ENCODE measurements around the gene PCSK2. TPM values are rescaled to one million over a fixed set of nuclear protein-coding genes. Genes with fewer than 3 reads are reported as not detected.

Gene PCSK2
- total and polyA plus RNA-seq, 2 donors (not counting 3 experiments of a cell fraction or from before 2014, with no cell fraction given): not detected

GRCh38 chr20:17504066-17504897 is 277.4 kb downstream of the PCSK2 start:
- Histone ChIP-seq H3K9me3 (replicated peaks; ENCODE audit: control insufficient read depth, insufficient read depth, low read length) (no peaks in the 10 kb centered on the region), H3K9ac (replicated peaks; ENCODE audit: extremely low read depth, insufficient read depth, low read length) (peak overlapping the region; percentile 42), H3K4me3 (replicated peaks in 1 of 3; ENCODE audit: insufficient read depth in 1 of 3, low read depth in 1 of 3, low read length in 3 of 3) (peak overlapping the region in 1 of 3 experiments; percentile 74), H3K4me1 (ENCODE audit: control insufficient read depth, extremely low read depth, insufficient read depth, low read length) (peaks cover 13% of the 10 kb centered on the region), H2AFZ (ENCODE audit: low read depth, low read length) (peak overlapping the region; percentile 48), H3K79me2 (ENCODE audit: control insufficient read depth, insufficient read depth, low read length) (no peaks in the 10 kb centered on the region), H3K9me1 (replicated peaks; ENCODE audit: control insufficient read depth, extremely low read depth, insufficient read depth, low read length) (no peaks in the 10 kb centered on the region), H4K20me1 (replicated peaks; ENCODE audit: control insufficient read depth, extremely low read depth, insufficient read depth, low read length) (no peaks in the 10 kb centered on the region), H3K27ac (ENCODE audit: insufficient read depth, low read depth, low read length) (no peak overlapping the region), H3K36me3 (ENCODE audit: control insufficient read depth in 2 of 2, extremely low read depth in 1 of 2, insufficient read depth in 2 of 2, low read length in 2 of 2) (no peaks in the 10 kb centered on the region), H3K4me2 (ENCODE audit: insufficient read depth, low read length) (peak overlapping the region; percentile 95), H3K27me3 (ENCODE audit: control insufficient read depth in 2 of 2, insufficient read depth in 2 of 2, low read length in 2 of 2) (no peaks in the 10 kb centered on the region)
- dilution Hi-C loops (cut with MboI; ENCODE audit: extremely low pct_ligation_motif_present, low sequenced_read_pairs): no loop called here
- no TSS peak for BruUV-seq (replicated peaks)
- no peak for DNase-seq (ENCODE audit: low read depth, low spot score)
- ChIA-PET POLR2A (no interaction called here), CTCF (interaction anchor here (0.6 to 3.6 kb wide), 31 partner anchors 9 to 700 kb away, joined by 3 to 58 read pairs (median 4); partner anchors contain the start of gene BFSP1)
- intact Hi-C loops (cut with micrococcal nuclease): loop anchor here (2.0 to 5.0 kb wide), 2 partner anchors 67 to 773 kb away; partner anchors contain the start of gene DSTN
- TF ChIP-seq POLR2AphosphoS5 (IDR thresholded peaks at IDR 0.05; ENCODE audit: insufficient read depth, low read depth, low read length): no peak
- no peak for TF ChIP-seq GATA2 (IDR thresholded peaks at IDR 0.05; ENCODE audit: insufficient read depth, insufficient read length, low read depth, low read length)
- TF ChIP-seq MAX (IDR thresholded peaks at IDR 0.05; ENCODE audit: insufficient read depth, insufficient read length): no peak
- no peak for TF ChIP-seq CTCF (IDR thresholded peaks at IDR 0.05; ENCODE audit: extremely low read depth in 1 of 2, insufficient read depth in 1 of 2, low read depth in 1 of 2, low read length in 2 of 2)
- no peak for TF ChIP-seq EZH2 (IDR thresholded peaks at IDR 0.05; ENCODE audit: borderline replicate concordance, low read depth, low read length, severe bottlenecking)
- no peak for TF ChIP-seq JUN (IDR thresholded peaks at IDR 0.05; ENCODE audit: borderline replicate concordance, insufficient read depth, insufficient read length, low read depth)
- no peak for TF ChIP-seq POLR2A (IDR thresholded peaks at IDR 0.05; ENCODE audit: low read depth, low read length)
- TF ChIP-seq FOS (IDR thresholded peaks at IDR 0.05; ENCODE audit: borderline replicate concordance, insufficient read depth, low read length): no peak
- no peak for TF ChIP-seq MYC (IDR thresholded peaks at IDR 0.05; ENCODE audit: low read depth, low read length)
- FAIRE-seq: no peak

All from endothelial cell of umbilical vein (primary cell).